K562 treated with DMSO at 1 percent for 12 hours (cell line): ENCODE results near the gene HASPIN. TPM values are rescaled to one million over a fixed set of nuclear protein-coding genes. Genes with fewer than 3 reads are reported as not detected.

Experiments used
- total RNA-seq: library from RNA; unstranded; fragments of 300-600 nt; gene quantifications from 2 replicates; pipeline ENCODE4 v1.2.3, GENCODE V29; 2022; ENCODE audit not compliant: insufficient read depth

HASPIN gene
- total RNA-seq, result 5.5 and 13.2 TPM in 2 replicates

DNA sequence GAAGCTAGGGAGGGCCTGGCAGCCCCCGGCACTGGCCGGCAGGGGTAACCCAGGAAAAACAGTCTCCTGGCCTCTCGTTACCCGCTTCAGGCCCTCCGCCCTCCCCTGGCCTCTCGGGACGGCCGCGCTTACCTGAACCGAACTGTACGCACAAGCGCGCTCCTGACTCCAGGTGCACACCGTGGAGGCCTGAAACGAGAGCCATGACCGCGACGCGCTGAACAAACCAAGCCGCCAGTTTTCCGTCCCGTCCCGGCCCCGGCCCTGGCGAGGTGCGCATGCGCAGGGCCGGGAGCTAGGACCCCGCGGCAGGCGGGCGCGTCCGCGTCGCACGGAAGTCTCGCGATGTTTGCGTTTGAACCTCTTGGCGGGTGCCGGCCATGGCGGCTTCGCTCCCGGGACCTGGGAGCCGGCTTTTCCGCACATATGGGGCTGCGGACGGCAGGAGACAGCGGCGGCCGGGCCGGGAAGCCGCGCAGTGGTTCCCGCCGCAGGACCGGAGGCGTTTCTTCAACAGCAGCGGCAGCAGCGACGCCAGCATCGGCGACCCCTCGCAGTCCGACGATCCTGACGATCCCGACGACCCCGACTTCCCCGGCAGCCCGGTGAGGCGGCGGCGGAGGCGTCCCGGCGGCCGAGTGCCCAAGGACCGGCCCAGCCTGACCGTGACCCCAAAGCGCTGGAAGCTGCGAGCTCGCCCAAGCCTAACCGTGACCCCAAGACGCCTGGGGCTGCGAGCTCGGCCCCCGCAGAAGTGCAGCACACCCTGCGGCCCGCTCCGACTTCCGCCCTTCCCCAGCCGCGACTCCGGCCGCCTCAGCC, at the start of gene HASPIN:
HASPIN (plus strand) TSS at position 348 of the 822 bp plus-strand sequence; CDS start at position 381, 33 bp downstream.

DNA sequence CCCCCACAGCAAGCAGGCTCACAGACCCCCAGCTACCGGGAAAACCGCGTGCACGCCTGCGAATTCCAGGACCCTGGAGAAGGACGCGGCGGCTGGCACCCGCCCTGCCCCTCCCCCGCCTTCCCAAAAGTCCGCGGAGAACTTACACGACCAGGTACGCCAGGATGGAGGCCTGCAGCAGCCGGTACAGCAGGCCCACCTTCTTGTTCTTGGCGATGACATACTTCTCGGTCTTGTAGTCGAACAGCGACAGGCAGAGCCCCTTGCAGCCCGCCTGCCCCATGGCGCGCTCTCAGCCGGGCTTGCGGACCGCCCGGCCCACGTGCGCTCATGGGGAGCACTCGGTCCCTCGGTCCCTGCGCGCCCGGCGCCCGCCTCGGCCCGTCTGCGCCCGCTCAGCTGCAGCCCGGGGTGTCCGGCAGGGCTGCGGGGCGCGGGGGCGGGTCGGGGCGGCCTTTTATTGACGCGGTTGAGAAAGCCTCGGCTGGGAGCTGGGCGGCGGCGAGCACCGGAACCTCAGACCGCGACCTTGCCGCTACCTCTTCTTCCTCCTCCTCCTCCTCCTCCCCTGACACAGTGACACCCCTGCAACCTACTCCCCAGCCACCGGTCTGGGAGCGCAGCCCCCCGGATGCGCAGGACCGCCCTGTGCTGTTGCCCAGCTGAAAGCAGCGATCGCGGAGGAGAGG, 27.8 kb upstream of the HASPIN start, which contains the start of gene P2RX5:
P2RX5 (minus strand) TSS at position 433 of the 689 bp plus-strand sequence; CDS start at position 283, 150 bp downstream.

Other genes starting within 250 kb of the HASPIN start
- not detected in 2 replicates for gene ASPA, start 247.9 kb upstream of the HASPIN start, total RNA-seq
- not detected in 2 replicates for gene TRPV3, start 166.1 kb upstream of the HASPIN start, total RNA-seq
- 0.55 and 1.6 TPM in 2 replicates for gene TRPV1, start 114.5 kb upstream of the HASPIN start, total RNA-seq
- gene SHPK, start 87.7 kb upstream of the HASPIN start, total RNA-seq, result 11.5 and 22.0 TPM in 2 replicates
- gene CTNS, start 87.1 kb upstream of the HASPIN start, total RNA-seq, result 13.6 and 28.7 TPM in 2 replicates
- gene TAX1BP3, start 55.3 kb upstream of the HASPIN start, total RNA-seq, result 44.2 and 50.8 TPM in 2 replicates
- gene EMC6, start 55.1 kb upstream of the HASPIN start, total RNA-seq, result 137 and 157 TPM in 2 replicates
- not detected in 2 replicates for gene P2RX5, start 27.7 kb upstream of the HASPIN start, total RNA-seq
- gene ITGAE, start 77.3 kb downstream of the HASPIN start, total RNA-seq, result 35.8 and 37.6 TPM in 2 replicates
- gene NCBP3, start 122.3 kb downstream of the HASPIN start, total RNA-seq, result 2.5 and 9.2 TPM in 2 replicates
- gene CAMKK1, start 169.2 kb downstream of the HASPIN start, total RNA-seq, result 2.5 and 3.4 TPM in 2 replicates
- 15.9 and 27.2 TPM in 2 replicates for gene P2RX1, start 192.6 kb downstream of the HASPIN start, total RNA-seq
- 108 and 186 TPM in 2 replicates for gene ATP2A3, start 240.5 kb downstream of the HASPIN start, total RNA-seq